Measurements from ENCODE around the gene ARL4D.
A peak's percentile ranks its signal among the peaks of the same experiment; 100 is the strongest.

ARL4D gene

GRCh38 chr17:43368740-43369506, 29.9 kb upstream of the ARL4D start:
- DNase-seq (ENCODE audit: low spot score) (peak; percentile 78), ATAC-seq (ENCODE audit: low read depth) (peak; percentile 76)
- Histone ChIP-seq H3K4me1 (ENCODE audit: insufficient read depth, poor library complexity, severe bottlenecking) (peaks cover 15% of the 10 kb centered on the region), H3K36me3 (ENCODE audit: low read depth) (no peaks in the 10 kb centered on the region), H3K27ac (ENCODE audit: poor library complexity, severe bottlenecking) (peak overlapping the region; percentile 90), H3K4me3 (ENCODE audit: severe bottlenecking) (peak overlapping the region; percentile 24), H3K9me3 (ENCODE audit: severe bottlenecking) (no peaks in the 10 kb centered on the region), H3K27me3 (ENCODE audit: insufficient read depth, poor library complexity, severe bottlenecking) (no peaks in the 10 kb centered on the region)
- TF ChIP-seq CTCF (IDR thresholded peaks at IDR 0.05; ENCODE audit: poor library complexity, severe bottlenecking) = peak; percentile 41

- Histone ChIP-seq H3K4me1 (ENCODE audit: insufficient read depth, poor library complexity, severe bottlenecking) (peaks cover 15% of the 10 kb centered on the region), H3K36me3 (ENCODE audit: low read depth) (no peaks in the 10 kb centered on the region), H3K4me3 (ENCODE audit: severe bottlenecking) (no peak overlapping the region), H3K27me3 (ENCODE audit: insufficient read depth, poor library complexity, severe bottlenecking) (no peaks in the 10 kb centered on the region), H3K27ac (ENCODE audit: poor library complexity, severe bottlenecking) (peak overlapping the region; percentile 90), H3K9me3 (ENCODE audit: severe bottlenecking) (no peaks in the 10 kb centered on the region)
- TF ChIP-seq CTCF (IDR thresholded peaks at IDR 0.05; ENCODE audit: poor library complexity, severe bottlenecking) = no peak
- no peak for DNase-seq (ENCODE audit: low spot score)
- ATAC-seq (ENCODE audit: low read depth) = no peak
Measured at GRCh38 chr17:43369986-43370385, 28.8 kb upstream of the ARL4D start.

- peaks cover 15% of the 10 kb centered on the region for H3K4me1 ChIP-seq (ENCODE audit: insufficient read depth, poor library complexity, severe bottlenecking)
- no peak for TF ChIP-seq CTCF (IDR thresholded peaks at IDR 0.05; ENCODE audit: poor library complexity, severe bottlenecking)
- DNase-seq (ENCODE audit: low spot score) = no peak
- H3K4me3 ChIP-seq (ENCODE audit: severe bottlenecking) = no peak overlapping the region
- H3K9me3 ChIP-seq (ENCODE audit: severe bottlenecking) = no peaks in the 10 kb centered on the region
- no peak for ATAC-seq (ENCODE audit: low read depth)
- no peaks in the 10 kb centered on the region for H3K36me3 ChIP-seq (ENCODE audit: low read depth)
- no peak overlapping the region for H3K27ac ChIP-seq (ENCODE audit: poor library complexity, severe bottlenecking)
- no peaks in the 10 kb centered on the region for H3K27me3 ChIP-seq (ENCODE audit: insufficient read depth, poor library complexity, severe bottlenecking)
Measured at GRCh38 chr17:43371227-43371821, 27.5 kb upstream of the ARL4D start.

- TF ChIP-seq CTCF (IDR thresholded peaks at IDR 0.05; ENCODE audit: poor library complexity, severe bottlenecking) = no peak
- Histone ChIP-seq H3K27ac (ENCODE audit: poor library complexity, severe bottlenecking) (no peak overlapping the region), H3K4me3 (ENCODE audit: severe bottlenecking) (no peak overlapping the region), H3K36me3 (ENCODE audit: low read depth) (no peaks in the 10 kb centered on the region), H3K9me3 (ENCODE audit: severe bottlenecking) (no peaks in the 10 kb centered on the region), H3K27me3 (ENCODE audit: insufficient read depth, poor library complexity, severe bottlenecking) (no peaks in the 10 kb centered on the region), H3K4me1 (ENCODE audit: insufficient read depth, poor library complexity, severe bottlenecking) (peaks cover 15% of the 10 kb centered on the region)
- no peak for ATAC-seq (ENCODE audit: low read depth)
- DNase-seq (ENCODE audit: low spot score) = no peak
Measured at GRCh38 chr17:43372273-43372911, 26.4 kb upstream of the ARL4D start.

Data from RWPE2 (cell line).